K562 (cell line): Measurements from ENCODE around the gene GLRA1. TPM values are rescaled to one million over a fixed set of nuclear protein-coding genes. Genes with fewer than 3 reads are reported as not detected.

Experiments
- CHCHD3 ChIP-seq: fragments of 250-450 bp; sonication (Bioruptor Pico); IDR thresholded peaks from 2 replicates; pipeline ENCODE4 v2.1.2; 2022; ENCODE audit warnings: mild to moderate bottlenecking
- KDM1A ChIP-seq, 2 experiments: fragments of 450-650 bp; IDR thresholded peaks; 2 replicates each; pipeline ENCODE4 v1.6.1; 2016; ENCODE audit warnings: mild to moderate bottlenecking in 2 of 2
- MEF2A ChIP-seq: IDR thresholded peaks from 2 replicates; pipeline ENCODE4 v1.6.1; 2011; ENCODE audit warnings: low read depth, mild to moderate bottlenecking, low read length, moderate library complexity; ENCODE audit not compliant: control insufficient read depth
- NCOA6 ChIP-seq: fragments of 450-650 bp; IDR thresholded peaks from 2 replicates; pipeline ENCODE4 v1.6.1; 2017; ENCODE audit warnings: mild to moderate bottlenecking
- PHB ChIP-seq: fragments of 250-450 bp; sonication (Bioruptor Pico); IDR thresholded peaks from 2 replicates; pipeline ENCODE4 v1.5.0; 2021
- SMARCE1 ChIP-seq: fragments of 450-650 bp; IDR thresholded peaks from 2 replicates; pipeline ENCODE4 v1.7.1; 2016; ENCODE audit warnings: mild to moderate bottlenecking
- SNIP1 ChIP-seq: fragments of 450-650 bp; IDR thresholded peaks from 2 replicates; pipeline ENCODE4 v1.7.1; 2017; ENCODE audit warnings: low read depth, mild to moderate bottlenecking
- SP2 ChIP-seq: IDR thresholded peaks from 2 replicates; pipeline ENCODE4 v1.6.1; 2011; ENCODE audit warnings: mild to moderate bottlenecking, low read depth, low read length, moderate library complexity; ENCODE audit not compliant: poor library complexity, severe bottlenecking; ENCODE audit errors: extremely low read depth
- TAF7 ChIP-seq: fragments of 450-650 bp; IDR thresholded peaks from 2 replicates; pipeline ENCODE4 v1.6.1; 2016; ENCODE audit warnings: missing genetic modification characterization, missing compliant biosample characterization
- polyA plus RNA-seq, 8 experiments: library from polyadenylated mRNA; depleted of rRNA in 4 of 8; stranded (reverse) in 5 of 8; unstranded in 3 of 8; fragments of >200 nt; fragmentation: Nextera tagmentation in 2 of 8; fragmentation: Illumina TruSeq in 1 of 8; extraction: Ambion mirVana in 2 of 8; extraction: Trizol in 1 of 8; gene quantifications; 2 replicates each; pipeline versions ENCODE4 v1.2.1 to v1.2.3, GENCODE V29; 2011 to 2014; ENCODE audit warnings: inconsistent platforms in 1 of 8, missing spikeins in 1 of 8
- total RNA-seq, 7 experiments: library from RNA; depleted of rRNA in 6 of 7; stranded (reverse); fragments of >200 nt in 6 of 7; fragmentation: Illumina TruSeq in 2 of 7; extraction: Trizol in 2 of 7; gene quantifications; 2 replicates each; pipeline versions ENCODE4 v1.2.1 to v1.2.3, GENCODE V29; 2011 to 2021; ENCODE audit warnings: low replicate concordance in 1 of 7
- TF ChIP-seq, protein P1 (sequence below): sonication (generic); formaldehyde crosslinking; IDR thresholded peaks from 2 replicates; pipeline ENCODE4 v1.8.0; 2023; ENCODE audit warnings: missing genetic modification reagents, mild to moderate bottlenecking, borderline replicate concordance
- TF ChIP-seq, protein P2 (sequence below): sonication (generic); formaldehyde crosslinking; IDR thresholded peaks from 2 replicates; pipeline ENCODE4 v1.4.0; 2020; ENCODE audit warnings: mild to moderate bottlenecking, missing genetic modification reagents
- TF ChIP-seq, protein P3 (sequence below): fragments of 250-450 bp; sonication (Bioruptor Pico); IDR thresholded peaks from 2 replicates; pipeline ENCODE4 v1.8.0; 2022; ENCODE audit warnings: moderate library complexity, mild to moderate bottlenecking, inconsistent platforms
- TF ChIP-seq, protein P4 (sequence below): sonication (generic); formaldehyde crosslinking; IDR thresholded peaks from 2 replicates; pipeline ENCODE4 v1.8.0; 2022; ENCODE audit warnings: mild to moderate bottlenecking, missing genetic modification reagents, borderline replicate concordance
- TF ChIP-seq, protein P5 (sequence below), 2 experiments: fragments of 450-650 bp in 1 of 2; sonication (generic) in 1 of 2; formaldehyde crosslinking; conservative IDR thresholded peaks; 2 replicates each; pipeline versions ENCODE4 v1.4.0 to v1.8.1; 2020 to 2022; ENCODE audit warnings: mild to moderate bottlenecking in 1 of 2, missing genetic modification reagents in 1 of 2

The GLRA1 gene
- total and polyA plus RNA-seq, 9 of the 15 experiments (the other 6 are each of a cell fraction or from before 2014, with no cell fraction given): not detected

DNA sequence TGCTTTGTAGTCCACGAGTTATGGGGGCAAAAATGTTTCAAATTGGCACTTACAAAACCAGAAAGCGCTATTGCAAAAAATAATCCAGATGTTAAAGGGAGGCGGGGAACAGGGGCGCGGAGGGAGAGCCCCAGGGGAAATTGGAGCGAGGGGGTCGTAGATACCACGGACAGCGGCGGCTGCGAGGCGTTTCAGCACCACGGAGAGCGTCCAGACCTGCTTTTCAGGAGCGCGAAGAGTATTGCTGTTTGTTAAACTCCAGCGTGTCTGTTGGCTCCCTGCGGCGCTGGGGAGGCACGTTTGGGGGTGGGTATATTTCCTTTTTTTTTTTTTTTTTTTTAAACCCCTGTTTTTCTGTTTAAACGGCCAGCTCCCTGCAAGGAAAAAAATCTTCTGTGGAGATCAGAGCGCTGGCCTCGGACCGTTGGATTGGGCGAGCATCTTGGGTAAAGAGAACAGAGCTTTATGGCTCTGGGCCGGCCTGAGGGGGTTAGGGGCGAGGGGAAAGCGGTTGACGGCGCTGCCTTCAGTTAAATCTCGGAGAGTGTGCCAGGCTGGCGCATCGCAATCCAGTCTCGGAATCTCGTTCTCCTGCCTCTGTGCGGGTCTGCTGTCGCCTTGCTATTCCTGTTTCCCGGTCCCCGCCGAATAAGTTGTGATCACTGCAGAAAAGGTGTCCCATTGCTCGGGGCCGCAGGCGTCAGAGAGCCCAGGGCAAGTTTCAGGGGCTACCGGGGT is at the start of gene GLRA1 (continued):
- TF ChIP-seq, protein P1, sequence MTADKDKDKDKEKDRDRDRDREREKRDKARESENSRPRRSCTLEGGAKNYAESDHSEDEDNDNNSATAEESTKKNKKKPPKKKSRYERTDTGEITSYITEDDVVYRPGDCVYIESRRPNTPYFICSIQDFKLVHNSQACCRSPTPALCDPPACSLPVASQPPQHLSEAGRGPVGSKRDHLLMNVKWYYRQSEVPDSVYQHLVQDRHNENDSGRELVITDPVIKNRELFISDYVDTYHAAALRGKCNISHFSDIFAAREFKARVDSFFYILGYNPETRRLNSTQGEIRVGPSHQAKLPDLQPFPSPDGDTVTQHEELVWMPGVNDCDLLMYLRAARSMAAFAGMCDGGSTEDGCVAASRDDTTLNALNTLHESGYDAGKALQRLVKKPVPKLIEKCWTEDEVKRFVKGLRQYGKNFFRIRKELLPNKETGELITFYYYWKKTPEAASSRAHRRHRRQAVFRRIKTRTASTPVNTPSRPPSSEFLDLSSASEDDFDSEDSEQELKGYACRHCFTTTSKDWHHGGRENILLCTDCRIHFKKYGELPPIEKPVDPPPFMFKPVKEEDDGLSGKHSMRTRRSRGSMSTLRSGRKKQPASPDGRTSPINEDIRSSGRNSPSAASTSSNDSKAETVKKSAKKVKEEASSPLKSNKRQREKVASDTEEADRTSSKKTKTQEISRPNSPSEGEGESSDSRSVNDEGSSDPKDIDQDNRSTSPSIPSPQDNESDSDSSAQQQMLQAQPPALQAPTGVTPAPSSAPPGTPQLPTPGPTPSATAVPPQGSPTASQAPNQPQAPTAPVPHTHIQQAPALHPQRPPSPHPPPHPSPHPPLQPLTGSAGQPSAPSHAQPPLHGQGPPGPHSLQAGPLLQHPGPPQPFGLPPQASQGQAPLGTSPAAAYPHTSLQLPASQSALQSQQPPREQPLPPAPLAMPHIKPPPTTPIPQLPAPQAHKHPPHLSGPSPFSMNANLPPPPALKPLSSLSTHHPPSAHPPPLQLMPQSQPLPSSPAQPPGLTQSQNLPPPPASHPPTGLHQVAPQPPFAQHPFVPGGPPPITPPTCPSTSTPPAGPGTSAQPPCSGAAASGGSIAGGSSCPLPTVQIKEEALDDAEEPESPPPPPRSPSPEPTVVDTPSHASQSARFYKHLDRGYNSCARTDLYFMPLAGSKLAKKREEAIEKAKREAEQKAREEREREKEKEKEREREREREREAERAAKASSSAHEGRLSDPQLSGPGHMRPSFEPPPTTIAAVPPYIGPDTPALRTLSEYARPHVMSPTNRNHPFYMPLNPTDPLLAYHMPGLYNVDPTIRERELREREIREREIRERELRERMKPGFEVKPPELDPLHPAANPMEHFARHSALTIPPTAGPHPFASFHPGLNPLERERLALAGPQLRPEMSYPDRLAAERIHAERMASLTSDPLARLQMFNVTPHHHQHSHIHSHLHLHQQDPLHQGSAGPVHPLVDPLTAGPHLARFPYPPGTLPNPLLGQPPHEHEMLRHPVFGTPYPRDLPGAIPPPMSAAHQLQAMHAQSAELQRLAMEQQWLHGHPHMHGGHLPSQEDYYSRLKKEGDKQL (CRISPR knock-in tag): 0 out of 2 replicates have a peak, but pooled peaks have one; percentile 82
- no peak for TF ChIP-seq KDM1A (IDR thresholded peaks at IDR 0.05)
- TF ChIP-seq TAF7 (tag): no peak
- no peak for TF ChIP-seq MEF2A
- no peak for TF ChIP-seq SP2
- TF ChIP-seq NCOA6: peak; percentile 98
- TF ChIP-seq, protein P2, sequence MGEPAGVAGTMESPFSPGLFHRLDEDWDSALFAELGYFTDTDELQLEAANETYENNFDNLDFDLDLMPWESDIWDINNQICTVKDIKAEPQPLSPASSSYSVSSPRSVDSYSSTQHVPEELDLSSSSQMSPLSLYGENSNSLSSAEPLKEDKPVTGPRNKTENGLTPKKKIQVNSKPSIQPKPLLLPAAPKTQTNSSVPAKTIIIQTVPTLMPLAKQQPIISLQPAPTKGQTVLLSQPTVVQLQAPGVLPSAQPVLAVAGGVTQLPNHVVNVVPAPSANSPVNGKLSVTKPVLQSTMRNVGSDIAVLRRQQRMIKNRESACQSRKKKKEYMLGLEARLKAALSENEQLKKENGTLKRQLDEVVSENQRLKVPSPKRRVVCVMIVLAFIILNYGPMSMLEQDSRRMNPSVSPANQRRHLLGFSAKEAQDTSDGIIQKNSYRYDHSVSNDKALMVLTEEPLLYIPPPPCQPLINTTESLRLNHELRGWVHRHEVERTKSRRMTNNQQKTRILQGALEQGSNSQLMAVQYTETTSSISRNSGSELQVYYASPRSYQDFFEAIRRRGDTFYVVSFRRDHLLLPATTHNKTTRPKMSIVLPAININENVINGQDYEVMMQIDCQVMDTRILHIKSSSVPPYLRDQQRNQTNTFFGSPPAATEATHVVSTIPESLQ: peak; percentile 93
- no peak for TF ChIP-seq SMARCE1
- TF ChIP-seq SNIP1: no peak
- TF ChIP-seq, protein P3, sequence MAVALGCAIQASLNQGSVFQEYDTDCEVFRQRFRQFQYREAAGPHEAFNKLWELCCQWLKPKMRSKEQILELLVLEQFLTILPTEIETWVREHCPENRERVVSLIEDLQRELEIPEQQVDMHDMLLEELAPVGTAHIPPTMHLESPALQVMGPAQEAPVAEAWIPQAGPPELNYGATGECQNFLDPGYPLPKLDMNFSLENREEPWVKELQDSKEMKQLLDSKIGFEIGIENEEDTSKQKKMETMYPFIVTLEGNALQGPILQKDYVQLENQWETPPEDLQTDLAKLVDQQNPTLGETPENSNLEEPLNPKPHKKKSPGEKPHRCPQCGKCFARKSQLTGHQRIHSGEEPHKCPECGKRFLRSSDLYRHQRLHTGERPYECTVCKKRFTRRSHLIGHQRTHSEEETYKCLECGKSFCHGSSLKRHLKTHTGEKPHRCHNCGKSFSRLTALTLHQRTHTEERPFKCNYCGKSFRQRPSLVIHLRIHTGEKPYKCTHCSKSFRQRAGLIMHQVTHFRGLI (CRISPR knock-in tag): no peak
- TF ChIP-seq, protein P4, sequence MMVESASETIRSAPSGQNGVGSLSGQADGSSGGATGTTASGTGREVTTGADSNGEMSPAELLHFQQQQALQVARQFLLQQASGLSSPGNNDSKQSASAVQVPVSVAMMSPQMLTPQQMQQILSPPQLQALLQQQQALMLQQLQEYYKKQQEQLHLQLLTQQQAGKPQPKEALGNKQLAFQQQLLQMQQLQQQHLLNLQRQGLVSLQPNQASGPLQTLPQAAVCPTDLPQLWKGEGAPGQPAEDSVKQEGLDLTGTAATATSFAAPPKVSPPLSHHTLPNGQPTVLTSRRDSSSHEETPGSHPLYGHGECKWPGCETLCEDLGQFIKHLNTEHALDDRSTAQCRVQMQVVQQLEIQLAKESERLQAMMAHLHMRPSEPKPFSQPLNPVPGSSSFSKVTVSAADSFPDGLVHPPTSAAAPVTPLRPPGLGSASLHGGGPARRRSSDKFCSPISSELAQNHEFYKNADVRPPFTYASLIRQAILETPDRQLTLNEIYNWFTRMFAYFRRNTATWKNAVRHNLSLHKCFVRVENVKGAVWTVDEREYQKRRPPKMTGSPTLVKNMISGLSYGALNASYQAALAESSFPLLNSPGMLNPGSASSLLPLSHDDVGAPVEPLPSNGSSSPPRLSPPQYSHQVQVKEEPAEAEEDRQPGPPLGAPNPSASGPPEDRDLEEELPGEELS (CRISPR knock-in tag): peak; percentile 22; the same call in 1 of the 2 replicates
- TF ChIP-seq, protein P5, sequence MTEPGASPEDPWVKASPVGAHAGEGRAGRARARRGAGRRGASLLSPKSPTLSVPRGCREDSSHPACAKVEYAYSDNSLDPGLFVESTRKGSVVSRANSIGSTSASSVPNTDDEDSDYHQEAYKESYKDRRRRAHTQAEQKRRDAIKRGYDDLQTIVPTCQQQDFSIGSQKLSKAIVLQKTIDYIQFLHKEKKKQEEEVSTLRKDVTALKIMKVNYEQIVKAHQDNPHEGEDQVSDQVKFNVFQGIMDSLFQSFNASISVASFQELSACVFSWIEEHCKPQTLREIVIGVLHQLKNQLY (CRISPR knock-in tag; conservative IDR thresholded peaks at IDR 0.05): peak in 1 of 2 experiments; percentile 94; a peak in 2 of 4 replicates
- TF ChIP-seq PHB (CRISPR knock-in tag): no peak
- no peak for TF ChIP-seq CHCHD3 (CRISPR knock-in tag)
